ENCODE results near the gene ZCWPW2.

ZCWPW2 gene

DNA sequence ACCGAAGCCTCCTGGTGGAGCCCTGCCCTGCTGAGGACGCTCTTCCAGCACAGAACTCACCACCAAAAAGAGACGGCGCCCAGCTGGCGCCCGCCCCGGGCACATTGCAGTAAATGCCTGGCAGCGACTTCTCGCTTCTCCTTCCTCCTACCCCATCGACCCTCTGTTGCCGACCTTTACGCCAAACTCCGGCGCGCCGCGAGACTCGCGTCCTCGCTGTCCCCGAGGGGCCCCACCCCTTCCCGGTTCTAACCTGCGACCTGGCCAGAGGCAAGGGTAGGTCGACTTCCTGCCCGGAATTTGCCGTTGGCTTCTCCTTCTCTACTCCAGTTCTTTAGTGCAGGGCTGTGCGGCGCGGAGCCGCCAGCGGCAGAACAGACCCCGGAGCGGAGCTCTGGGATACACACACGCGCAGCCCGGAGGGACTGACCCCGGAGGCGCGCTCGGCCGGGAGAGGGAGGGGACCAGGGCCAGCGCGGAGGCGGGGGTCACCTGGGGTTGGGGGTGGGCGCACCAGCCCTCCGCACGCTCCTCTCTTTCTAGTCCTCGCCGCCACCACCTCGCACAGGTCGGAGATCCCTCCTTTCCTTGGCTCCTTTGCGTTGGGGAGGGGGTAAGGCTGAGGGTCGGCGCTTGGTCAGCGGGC, 226.7 kb downstream of the ZCWPW2 start:
- H3K27me3 ChIP-seq, result peaks cover 60% of the 10 kb centered on the region
- H3K36me3 ChIP-seq, result no peaks in the 10 kb centered on the region
- H3K4me1 ChIP-seq (ENCODE audit: control insufficient read depth in 1 of 2, insufficient read depth in 1 of 2, low read depth in 1 of 2, low read length in 1 of 2), result no peaks in the 10 kb centered on the region
- TF ChIP-seq CTCF (IDR thresholded peaks at IDR 0.05), result no peak
- no peak overlapping the region for H3K27ac ChIP-seq
- H3K4me3 ChIP-seq (ENCODE audit: low read depth in 1 of 2, low read length in 1 of 2), result no peak overlapping the region
- H3K9me3 ChIP-seq, result no peaks in the 10 kb centered on the region

Data from neutrophil (primary cell).